Measurements from ENCODE around the gene MAD2L2. TPM values are rescaled to one million over a fixed set of nuclear protein-coding genes. Genes with fewer than 3 reads are reported as not detected.

MAD2L2 gene
- total RNA-seq, 1 donor: 28.7 TPM

GRCh38 chr1:11697188-11697892 is 16.4 kb upstream of the MAD2L2 start:
- Histone ChIP-seq H3K9me3 (ENCODE audit: low read depth, low read length) (no peaks in the 10 kb centered on the region), H3K4me3 (ENCODE audit: low read length) (no peak overlapping the region), H3K27me3 (ENCODE audit: insufficient read depth, low read length) (peaks cover 18% of the 10 kb centered on the region), H3K4me1 (ENCODE audit: insufficient read depth, low read length) (peaks cover 13% of the 10 kb centered on the region)

- Histone ChIP-seq H3K4me1 (ENCODE audit: insufficient read depth, low read length) (peaks cover 23% of the 10 kb centered on the region), H3K9me3 (ENCODE audit: low read depth, low read length) (no peaks in the 10 kb centered on the region), H3K4me3 (ENCODE audit: low read length) (no peak overlapping the region), H3K27me3 (ENCODE audit: insufficient read depth, low read length) (peaks cover 26% of the 10 kb centered on the region)
Observed at GRCh38 chr1:11695861-11696260, 14.9 kb upstream of the MAD2L2 start.

GRCh38 chr1:11693917-11694316 is 13.0 kb upstream of the MAD2L2 start:
- Histone ChIP-seq H3K4me1 (ENCODE audit: insufficient read depth, low read length) (peaks cover 31% of the 10 kb centered on the region), H3K27me3 (ENCODE audit: insufficient read depth, low read length) (peaks cover 36% of the 10 kb centered on the region), H3K4me3 (ENCODE audit: low read length) (no peak overlapping the region), H3K9me3 (ENCODE audit: low read depth, low read length) (no peaks in the 10 kb centered on the region)

- H3K27me3 ChIP-seq (ENCODE audit: insufficient read depth, low read length): peaks cover 40% of the 10 kb centered on the region
- H3K9me3 ChIP-seq (ENCODE audit: low read depth, low read length): no peaks in the 10 kb centered on the region
- peaks cover 31% of the 10 kb centered on the region for H3K4me1 ChIP-seq (ENCODE audit: insufficient read depth, low read length)
- no peak overlapping the region for H3K4me3 ChIP-seq (ENCODE audit: low read length)
Observed at GRCh38 chr1:11693024-11693590, 12.2 kb upstream of the MAD2L2 start.

- no peak overlapping the region for H3K4me3 ChIP-seq (ENCODE audit: low read length)
- H3K9me3 ChIP-seq (ENCODE audit: low read depth, low read length): no peaks in the 10 kb centered on the region
- peaks cover 31% of the 10 kb centered on the region for H3K4me1 ChIP-seq (ENCODE audit: insufficient read depth, low read length)
- H3K27me3 ChIP-seq (ENCODE audit: insufficient read depth, low read length): peaks cover 40% of the 10 kb centered on the region
Observed at GRCh38 chr1:11691928-11692711, 11.2 kb upstream of the MAD2L2 start.

- Histone ChIP-seq H3K9me3 (ENCODE audit: low read depth, low read length) (no peaks in the 10 kb centered on the region), H3K4me1 (ENCODE audit: insufficient read depth, low read length) (peaks cover 31% of the 10 kb centered on the region), H3K4me3 (ENCODE audit: low read length) (no peak within 1 kb of the TSS), H3K27me3 (ENCODE audit: insufficient read depth, low read length) (peaks cover 40% of the 10 kb centered on the region)
Observed at GRCh38 chr1:11691302-11691914, 10.5 kb upstream of the MAD2L2 start, which contains the start of gene DRAXIN. Gene DRAXIN, plus strand, starts transcription at chr1:11691710. Its CDS starts 14,549 bp downstream, at chr1:11706259.

- Histone ChIP-seq H3K4me3 (ENCODE audit: low read length) (no peak overlapping the region), H3K4me1 (ENCODE audit: insufficient read depth, low read length) (peaks cover 31% of the 10 kb centered on the region), H3K27me3 (ENCODE audit: insufficient read depth, low read length) (peaks cover 40% of the 10 kb centered on the region), H3K9me3 (ENCODE audit: low read depth, low read length) (no peaks in the 10 kb centered on the region)
Observed at GRCh38 chr1:11690397-11691301, 9.7 kb upstream of the MAD2L2 start.

- H3K9me3 ChIP-seq (ENCODE audit: low read depth, low read length): no peaks in the 10 kb centered on the region
- H3K4me3 ChIP-seq (ENCODE audit: low read length): no peak overlapping the region
- H3K4me1 ChIP-seq (ENCODE audit: insufficient read depth, low read length): peaks cover 28% of the 10 kb centered on the region
- H3K27me3 ChIP-seq (ENCODE audit: insufficient read depth, low read length): peaks cover 34% of the 10 kb centered on the region
Observed at GRCh38 chr1:11688506-11688905, 7.6 kb upstream of the MAD2L2 start.

- no peak overlapping the region for H3K4me3 ChIP-seq (ENCODE audit: low read length)
- no peaks in the 10 kb centered on the region for H3K9me3 ChIP-seq (ENCODE audit: low read depth, low read length)
- H3K4me1 ChIP-seq (ENCODE audit: insufficient read depth, low read length): peaks cover 10% of the 10 kb centered on the region
- peaks cover 11% of the 10 kb centered on the region for H3K27me3 ChIP-seq (ENCODE audit: insufficient read depth, low read length)
Observed at GRCh38 chr1:11685210-11685752, 4.3 kb upstream of the MAD2L2 start.

- peaks cover 20% of the 10 kb centered on the region for H3K4me1 ChIP-seq (ENCODE audit: insufficient read depth, low read length)
- H3K4me3 ChIP-seq (ENCODE audit: low read length): no peak overlapping the region
- H3K27me3 ChIP-seq (ENCODE audit: insufficient read depth, low read length): peaks cover 5% of the 10 kb centered on the region
- no peaks in the 10 kb centered on the region for H3K9me3 ChIP-seq (ENCODE audit: low read depth, low read length)
Observed at GRCh38 chr1:11684070-11684469, 3.1 kb upstream of the MAD2L2 start.

GRCh38 chr1:11682799-11683198 is 1.9 kb upstream of the MAD2L2 start:
- Histone ChIP-seq H3K4me1 (ENCODE audit: insufficient read depth, low read length) (peaks cover 21% of the 10 kb centered on the region), H3K27me3 (ENCODE audit: insufficient read depth, low read length) (no peaks in the 10 kb centered on the region), H3K9me3 (ENCODE audit: low read depth, low read length) (no peaks in the 10 kb centered on the region), H3K4me3 (ENCODE audit: low read length) (no peak overlapping the region)

GRCh38 chr1:11682287-11682771 is 1.4 kb upstream of the MAD2L2 start:
- H3K27me3 ChIP-seq (ENCODE audit: insufficient read depth, low read length): no peaks in the 10 kb centered on the region
- H3K4me1 ChIP-seq (ENCODE audit: insufficient read depth, low read length): peaks cover 21% of the 10 kb centered on the region
- no peak overlapping the region for H3K4me3 ChIP-seq (ENCODE audit: low read length)
- no peaks in the 10 kb centered on the region for H3K9me3 ChIP-seq (ENCODE audit: low read depth, low read length)

GRCh38 chr1:11680270-11681070 is 478 bp downstream of the MAD2L2 start:
- Histone ChIP-seq H3K4me3 (ENCODE audit: low read length) (peak overlapping the region; percentile 76), H3K9me3 (ENCODE audit: low read depth, low read length) (no peaks in the 10 kb centered on the region), H3K27me3 (ENCODE audit: insufficient read depth, low read length) (no peaks in the 10 kb centered on the region), H3K4me1 (ENCODE audit: insufficient read depth, low read length) (peaks cover 21% of the 10 kb centered on the region)

All from mononuclear cell (primary cell).